Lower lobe of right lung (tissue), 2 donors: ENCODE results near the gene ITPK1. TPM values are rescaled to one million over a fixed set of nuclear protein-coding genes. Genes with fewer than 3 reads are reported as not detected.
"Not testable (repeated sequence)": the region's sequence is repeated elsewhere in the genome, so short reads cannot be mapped to it uniquely, and the experiment has no call there.

Experiments
- ATAC-seq, 2 donors: fragments of 200-7000 bp; cut with Tn5 transposase; one replicate each; pipeline ENCODE4 v1.9.1; 2020 to 2022; ENCODE audit warnings: mild to moderate bottlenecking in 2 of 2, moderate library complexity in 2 of 2
- DNase-seq: peaks from one replicate; pipeline ENCODE4 v3.0.0-alpha.2; 2020
- H3K27ac ChIP-seq: fragments of 200-600 bp; one replicate; pipeline ENCODE4 v1.8.0; 2022
- H3K27me3 ChIP-seq: fragments of 200-600 bp; one replicate; pipeline ENCODE4 v1.8.0; 2022; ENCODE audit warnings: low read depth
- H3K36me3 ChIP-seq: fragments of 200-600 bp; one replicate; pipeline ENCODE4 v1.8.0; 2022; ENCODE audit warnings: mild to moderate bottlenecking
- H3K4me1 ChIP-seq: fragments of 200-600 bp; one replicate; pipeline ENCODE4 v1.8.0; 2022
- H3K4me3 ChIP-seq: fragments of 200-600 bp; one replicate; pipeline ENCODE4 v1.8.0; 2022; ENCODE audit warnings: mild to moderate bottlenecking
- H3K9me3 ChIP-seq: fragments of 200-600 bp; one replicate; pipeline ENCODE4 v1.8.0; 2022
- CTCF ChIP-seq: fragments of 200-600 bp; IDR thresholded peaks from one replicate; pipeline ENCODE4 v1.8.0; 2022; ENCODE audit warnings: antibody characterized with exemption, mild to moderate bottlenecking
- intact Hi-C: fragments of 100-400 bp; cut with DNase I; formaldehyde crosslinking; loops from one replicate; pipeline ENCODE4 v1.11.0; 2022
- long read RNA-seq: library from polyadenylated mRNA; unstranded; transcript quantifications from one replicate; pipeline ENCODE4 v2.0.0, GENCODE V29; 2021
- total RNA-seq: library from RNA; stranded (reverse); fragmentation: NEBNext Ultra II Directional; extraction: Animal tissue kit (Norgen Biotek cat#: 25700); gene quantifications from one replicate; pipeline ENCODE4 v1.2.1, GENCODE V29; 2021
- donor health status: DM: no; HTN: yes; CAD: no; lungs with severe emphysema.

The ITPK1 gene
- 129 TPM for total RNA-seq
- long read RNA-seq, full-length matches to known transcripts = 67 of 198 reads
- long read RNA-seq, partial matches to known transcripts = 65 of 198 reads
- long read RNA-seq, other reads (novel, unspliced or antisense) = 66 of 198 reads

GRCh38 chr14:93115821-93116675 is at the start of gene ITPK1:
Gene ITPK1 (minus strand): TSS chr14:93115925. CDS start chr14:93115163, 762 bp downstream.
- intact Hi-C loops = no loop called here
- Histone ChIP-seq H3K4me1 (peaks cover 41% of the 10 kb centered on the region), H3K36me3 (no peaks in the 10 kb centered on the region), H3K27me3 (no peaks in the 10 kb centered on the region), H3K9me3 (no peaks in the 10 kb centered on the region), H3K4me3 (peak within 1 kb of the TSS; percentile 87), H3K27ac (peak within 1 kb of the TSS; percentile 94)
- DNase-seq (peak; percentile 77), ATAC-seq (peak; percentile 72 to 74)
- TF ChIP-seq CTCF = no peak

DNA sequence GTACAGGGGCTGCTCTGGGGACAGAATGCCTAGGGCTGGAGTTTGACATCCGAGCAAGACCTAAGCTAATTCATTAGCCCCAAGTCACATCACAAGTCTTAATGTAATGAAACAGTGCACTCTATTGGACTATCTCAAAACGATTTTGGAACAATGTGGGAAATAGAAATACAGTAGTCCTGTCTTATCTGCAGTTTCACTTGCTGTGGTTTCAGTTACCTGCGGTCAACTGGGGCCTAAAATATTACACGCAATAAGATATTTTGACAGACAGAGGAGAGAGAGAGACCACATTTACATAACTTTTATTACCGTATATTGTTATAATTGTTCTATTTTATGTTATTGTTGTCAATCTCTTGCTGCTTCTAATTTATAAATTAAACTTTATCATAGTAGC is 47.8 kb upstream of the ITPK1 start:
- H3K27ac ChIP-seq = no peak overlapping the region
- intact Hi-C loops = no loop called here
- DNase-seq (no peak), ATAC-seq (no peak)
- TF ChIP-seq CTCF = no peak
- no peaks in the 10 kb centered on the region for H3K27me3 ChIP-seq
- no peaks in the 10 kb centered on the region for H3K36me3 ChIP-seq
- H3K4me1 ChIP-seq = no peaks in the 10 kb centered on the region
- H3K4me3 ChIP-seq = no peak overlapping the region
- no peaks in the 10 kb centered on the region for H3K9me3 ChIP-seq

DNA sequence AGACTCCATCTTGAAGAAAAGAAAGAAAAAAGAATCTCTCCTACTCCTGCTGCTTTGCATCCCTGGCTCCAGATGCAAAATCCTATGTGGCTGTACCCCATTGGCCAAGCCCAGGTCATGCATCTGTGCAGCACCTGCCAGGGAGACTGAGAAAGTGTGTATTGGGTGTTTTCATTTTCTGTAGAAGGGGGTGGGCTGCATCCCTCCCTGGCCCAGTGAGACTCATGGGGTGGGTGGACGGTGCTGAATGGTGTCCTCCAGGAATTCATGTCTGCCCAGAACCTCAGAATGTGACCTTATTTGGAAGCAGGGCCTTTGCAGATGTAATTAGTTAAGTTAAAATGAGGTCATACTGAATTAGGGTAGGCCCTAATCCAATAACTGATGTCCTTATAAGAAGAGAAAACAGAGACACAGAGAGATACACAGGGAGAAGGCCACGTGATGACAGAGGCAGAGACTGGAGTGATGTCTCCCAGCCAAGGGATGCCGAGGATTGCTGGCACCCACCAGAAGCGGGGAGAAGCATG is 45.8 kb upstream of the ITPK1 start:
- no peaks in the 10 kb centered on the region for H3K9me3 ChIP-seq
- no peak overlapping the region for H3K27ac ChIP-seq
- H3K36me3 ChIP-seq = no peaks in the 10 kb centered on the region
- H3K4me1 ChIP-seq = no peaks in the 10 kb centered on the region
- DNase-seq = no peak
- intact Hi-C loops = no loop called here
- H3K27me3 ChIP-seq = no peaks in the 10 kb centered on the region
- no peak for ATAC-seq
- no peak for TF ChIP-seq CTCF
- H3K4me3 ChIP-seq = no peak overlapping the region

DNA sequence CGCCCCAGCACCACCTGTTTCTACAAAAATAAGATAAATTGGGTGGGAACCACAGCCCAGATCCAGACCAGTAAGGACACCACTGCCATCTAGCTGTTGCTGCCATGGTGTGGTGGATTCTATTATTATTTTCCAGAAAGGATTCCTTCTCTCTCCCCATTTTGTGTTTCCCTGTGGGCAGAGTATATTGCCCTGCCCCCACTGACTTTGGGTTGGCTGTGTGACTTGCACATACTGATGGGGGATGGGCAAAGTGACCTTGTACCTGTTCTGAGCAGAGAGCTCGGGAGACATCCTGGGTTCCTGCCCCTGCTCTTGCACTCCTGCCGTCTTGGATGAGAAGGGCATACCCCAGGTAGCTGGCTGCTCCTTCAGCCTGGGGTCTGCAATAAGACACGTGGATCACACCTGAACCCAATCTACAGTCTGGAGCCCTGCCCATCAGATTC is 44.7 kb upstream of the ITPK1 start:
- no peaks in the 10 kb centered on the region for H3K9me3 ChIP-seq
- DNase-seq (no peak), ATAC-seq (peak in 1 of 2 donors; percentile 32)
- no peak overlapping the region for H3K27ac ChIP-seq
- H3K36me3 ChIP-seq = no peaks in the 10 kb centered on the region
- no peak for TF ChIP-seq CTCF
- intact Hi-C loops = no loop called here
- no peaks in the 10 kb centered on the region for H3K27me3 ChIP-seq
- no peak overlapping the region for H3K4me3 ChIP-seq
- no peaks in the 10 kb centered on the region for H3K4me1 ChIP-seq

- H3K4me1 ChIP-seq, H3K36me3 ChIP-seq, H3K27ac ChIP-seq, H3K27me3 ChIP-seq, H3K4me3 ChIP-seq, intact Hi-C loops, H3K9me3 ChIP-seq, DNase-seq, ATAC-seq: not testable (repeated sequence)
These were observed 44.1 kb upstream of the ITPK1 start for GRCh38 chr14:93159625-93160352.

DNA sequence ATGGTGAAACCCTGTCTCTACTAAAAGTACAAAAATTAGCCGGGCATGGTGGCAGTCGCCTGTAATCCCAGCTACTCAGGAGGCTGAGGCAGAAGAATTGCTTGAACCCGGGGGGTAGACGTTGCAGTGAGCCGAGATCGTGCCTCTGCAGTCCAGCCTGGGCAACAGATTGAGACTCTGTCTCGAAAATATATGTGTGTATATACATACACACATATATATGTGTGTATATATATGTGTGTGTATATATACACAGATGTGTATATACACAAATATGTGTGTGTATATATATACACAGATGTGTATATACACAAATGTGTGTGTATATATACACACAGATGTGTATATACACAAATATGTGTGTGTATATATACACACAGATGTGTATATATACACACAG is 42.6 kb upstream of the ITPK1 start:
- H3K27me3 ChIP-seq, H3K4me3 ChIP-seq, H3K36me3 ChIP-seq, H3K9me3 ChIP-seq, intact Hi-C loops, H3K27ac ChIP-seq, ATAC-seq, DNase-seq, H3K4me1 ChIP-seq: not testable (repeated sequence)
